Liver (tissue), 3 donors: ENCODE data around the gene SLITRK2.

Experiments
- CTCF ChIP-seq: fragments of 150-350 bp; IDR thresholded peaks from 2 replicates; pipeline ENCODE4 v1.5.1; 2017; ENCODE audit warnings: improper control_type of control experiment, low read depth, low read length; ENCODE audit not compliant: missing input control
- EGR1 ChIP-seq, 2 donors: IDR thresholded peaks; 2 replicates each; pipeline ENCODE4 v1.6.1; 2016 to 2018; ENCODE audit warnings: antibody characterized with exemption in 2 of 2, low read depth in 2 of 2
- GABPA ChIP-seq, 2 donors: IDR thresholded peaks in 1 of 2; conservative IDR thresholded peaks in 1 of 2; 2 replicates each; pipeline ENCODE4 v1.6.1; 2016; ENCODE audit warnings: antibody characterized with exemption in 2 of 2, mild to moderate bottlenecking in 1 of 2, moderate library complexity in 1 of 2
- NR2F2 ChIP-seq: IDR thresholded peaks from 2 replicates; pipeline ENCODE4 v1.6.1; 2016; ENCODE audit warnings: antibody characterized with exemption
- TAF1 ChIP-seq: conservative IDR thresholded peaks from 2 replicates; pipeline ENCODE4 v1.6.1; 2016; ENCODE audit warnings: antibody characterized with exemption, mild to moderate bottlenecking
- YY1 ChIP-seq: IDR thresholded peaks from 2 replicates; pipeline ENCODE4 v1.6.1; 2016; ENCODE audit warnings: antibody characterized with exemption, mild to moderate bottlenecking
- TF ChIP-seq, protein P1 (sequence below): IDR thresholded peaks from 2 replicates; pipeline ENCODE4 v1.6.1; 2016; ENCODE audit warnings: antibody characterized with exemption, mild to moderate bottlenecking
- TF ChIP-seq, protein P2 (sequence below): IDR thresholded peaks from 2 replicates; pipeline ENCODE4 v1.6.1; 2016; ENCODE audit warnings: antibody characterized with exemption
- donor health status: healthy.
- donor health status: healthy.

DNA sequence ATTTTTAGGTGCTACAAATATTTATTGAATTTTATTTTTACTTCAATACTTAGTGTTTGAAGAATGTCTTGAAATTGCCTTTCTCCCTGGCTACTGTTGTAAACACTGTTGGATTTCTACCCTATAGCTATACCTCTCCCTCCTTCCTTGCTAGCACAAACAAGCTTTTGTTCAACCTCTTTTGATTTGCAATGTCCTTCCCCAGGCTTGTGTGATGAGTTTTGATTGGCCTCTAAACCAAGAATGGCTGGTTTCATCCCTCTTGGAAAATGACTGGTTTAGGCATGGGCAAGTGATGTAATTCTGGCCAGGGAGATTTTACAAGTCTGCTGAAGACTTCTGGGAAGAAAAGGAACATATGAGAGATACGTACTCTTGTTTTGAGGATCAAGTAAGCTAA, 25.3 kb upstream of the SLITRK2 start:
- no peak for TF ChIP-seq CTCF
- TF ChIP-seq, protein P1, sequence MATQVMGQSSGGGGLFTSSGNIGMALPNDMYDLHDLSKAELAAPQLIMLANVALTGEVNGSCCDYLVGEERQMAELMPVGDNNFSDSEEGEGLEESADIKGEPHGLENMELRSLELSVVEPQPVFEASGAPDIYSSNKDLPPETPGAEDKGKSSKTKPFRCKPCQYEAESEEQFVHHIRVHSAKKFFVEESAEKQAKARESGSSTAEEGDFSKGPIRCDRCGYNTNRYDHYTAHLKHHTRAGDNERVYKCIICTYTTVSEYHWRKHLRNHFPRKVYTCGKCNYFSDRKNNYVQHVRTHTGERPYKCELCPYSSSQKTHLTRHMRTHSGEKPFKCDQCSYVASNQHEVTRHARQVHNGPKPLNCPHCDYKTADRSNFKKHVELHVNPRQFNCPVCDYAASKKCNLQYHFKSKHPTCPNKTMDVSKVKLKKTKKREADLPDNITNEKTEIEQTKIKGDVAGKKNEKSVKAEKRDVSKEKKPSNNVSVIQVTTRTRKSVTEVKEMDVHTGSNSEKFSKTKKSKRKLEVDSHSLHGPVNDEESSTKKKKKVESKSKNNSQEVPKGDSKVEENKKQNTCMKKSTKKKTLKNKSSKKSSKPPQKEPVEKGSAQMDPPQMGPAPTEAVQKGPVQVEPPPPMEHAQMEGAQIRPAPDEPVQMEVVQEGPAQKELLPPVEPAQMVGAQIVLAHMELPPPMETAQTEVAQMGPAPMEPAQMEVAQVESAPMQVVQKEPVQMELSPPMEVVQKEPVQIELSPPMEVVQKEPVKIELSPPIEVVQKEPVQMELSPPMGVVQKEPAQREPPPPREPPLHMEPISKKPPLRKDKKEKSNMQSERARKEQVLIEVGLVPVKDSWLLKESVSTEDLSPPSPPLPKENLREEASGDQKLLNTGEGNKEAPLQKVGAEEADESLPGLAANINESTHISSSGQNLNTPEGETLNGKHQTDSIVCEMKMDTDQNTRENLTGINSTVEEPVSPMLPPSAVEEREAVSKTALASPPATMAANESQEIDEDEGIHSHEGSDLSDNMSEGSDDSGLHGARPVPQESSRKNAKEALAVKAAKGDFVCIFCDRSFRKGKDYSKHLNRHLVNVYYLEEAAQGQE, result no peak
- no peak for TF ChIP-seq GABPA (IDR thresholded peaks at IDR 0.05 in 1 of 2, conservative IDR thresholded peaks at IDR 0.05 in 1 of 2)
- no peak for TF ChIP-seq EGR1 (IDR thresholded peaks at IDR 0.05; ENCODE audit: low read depth in 2 of 2)
- TF ChIP-seq YY1, result no peak
- no peak for TF ChIP-seq NR2F2
- no peak for TF ChIP-seq TAF1
- TF ChIP-seq, protein P2, sequence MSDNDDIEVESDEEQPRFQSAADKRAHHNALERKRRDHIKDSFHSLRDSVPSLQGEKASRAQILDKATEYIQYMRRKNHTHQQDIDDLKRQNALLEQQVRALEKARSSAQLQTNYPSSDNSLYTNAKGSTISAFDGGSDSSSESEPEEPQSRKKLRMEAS, result no peak
